Ovary (tissue), 3 donors: ENCODE data around the gene SPRED2.

Experiments
- CTCF ChIP-seq, 3 donors: fragments of 450-650 bp in 2 of 3; fragments of 200-600 bp in 1 of 3; IDR thresholded peaks; one replicate each; pipeline versions ENCODE4 v1.5.1 to v1.8.0; 2016 to 2022; ENCODE audit warnings: antibody characterized with exemption in 3 of 3, mild to moderate bottlenecking in 1 of 3
- EP300 ChIP-seq: sonication (generic); formaldehyde crosslinking; IDR thresholded peaks from one replicate; pipeline ENCODE4 v1.6.1; 2017; ENCODE audit warnings: antibody characterized with exemption
- donor health status: DM: no; HTN: no; CAD: no.

- TF ChIP-seq CTCF (IDR thresholded peaks at IDR 0.05): no peak
- no peak for TF ChIP-seq EP300
Measured at GRCh38 chr2:65388051-65388531, 44.3 kb downstream of the SPRED2 start.
